Mesothelial cell of epicardium (in vitro differentiated cells): ENCODE measurements around the gene HACD2. TPM values are rescaled to one million over a fixed set of nuclear protein-coding genes. Genes with fewer than 3 reads are reported as not detected.

Experiments
- DNase-seq, 2 experiments: peaks; one replicate each; pipeline ENCODE4 v3.0.0; 2021; ENCODE audit warnings: low spot score in 2 of 2; ENCODE audit not compliant: unreplicated experiment in 2 of 2
- H3K27ac Mint-ChIP-seq: 2 replicates; pipeline ENCODE4 v1.8.0; 2021; ENCODE audit warnings: mixed read lengths
- H3K27me3 Mint-ChIP-seq: 2 replicates; pipeline ENCODE4 v1.8.0; 2021; ENCODE audit warnings: low read depth, mixed read lengths
- H3K36me3 Mint-ChIP-seq: 2 replicates; pipeline ENCODE4 v1.8.0; 2021; ENCODE audit warnings: mixed read lengths
- H3K4me1 Mint-ChIP-seq: 2 replicates; pipeline ENCODE4 v1.8.0; 2021; ENCODE audit warnings: mixed read lengths
- H3K4me3 Mint-ChIP-seq: 2 replicates; pipeline ENCODE4 v1.8.0; 2021; ENCODE audit warnings: mild to moderate bottlenecking, moderate library complexity, mixed read lengths
- H3K9me3 Mint-ChIP-seq: 2 replicates; pipeline ENCODE4 v1.8.0; 2021; ENCODE audit warnings: mixed read lengths
- total RNA-seq: library from RNA; stranded (reverse); gene quantifications from 3 replicates; pipeline ENCODE4 v1.2.1, GENCODE V29; 2021
- TF ChIP-seq, protein P1 (sequence below): fragments of 200-600 bp; sonication (generic); IDR thresholded peaks from one replicate; pipeline ENCODE4 v1.5.0; 2021; ENCODE audit warnings: antibody characterized with exemption; ENCODE audit not compliant: unreplicated experiment

The HACD2 gene
- total RNA-seq, 1 donor from 2014 or later: 22.9 TPM

DNA sequence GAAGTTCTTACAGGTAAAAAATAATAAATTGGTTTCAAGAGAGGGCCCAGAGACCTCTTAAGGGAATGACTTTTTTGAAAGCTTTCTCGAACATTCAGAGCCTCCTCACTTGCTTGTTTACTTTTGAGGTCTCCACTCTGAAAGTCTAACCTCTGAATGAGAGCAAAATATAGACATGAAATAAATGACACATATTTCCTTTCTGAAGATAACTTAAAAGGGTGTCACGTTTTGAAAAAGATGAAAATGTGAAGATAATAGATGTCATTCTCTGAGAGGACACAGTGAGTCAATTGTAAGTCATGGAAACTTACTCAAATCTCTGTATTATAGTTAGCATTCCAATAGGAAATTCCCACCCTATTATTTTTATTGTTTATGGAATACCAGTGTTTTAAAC is 44.6 kb downstream of the HACD2 start:
- no peaks in the 10 kb centered on the region for H3K27me3 Mint-ChIP-seq
- H3K4me1 Mint-ChIP-seq: peaks cover 16% of the 10 kb centered on the region
- TF ChIP-seq, protein P1, sequence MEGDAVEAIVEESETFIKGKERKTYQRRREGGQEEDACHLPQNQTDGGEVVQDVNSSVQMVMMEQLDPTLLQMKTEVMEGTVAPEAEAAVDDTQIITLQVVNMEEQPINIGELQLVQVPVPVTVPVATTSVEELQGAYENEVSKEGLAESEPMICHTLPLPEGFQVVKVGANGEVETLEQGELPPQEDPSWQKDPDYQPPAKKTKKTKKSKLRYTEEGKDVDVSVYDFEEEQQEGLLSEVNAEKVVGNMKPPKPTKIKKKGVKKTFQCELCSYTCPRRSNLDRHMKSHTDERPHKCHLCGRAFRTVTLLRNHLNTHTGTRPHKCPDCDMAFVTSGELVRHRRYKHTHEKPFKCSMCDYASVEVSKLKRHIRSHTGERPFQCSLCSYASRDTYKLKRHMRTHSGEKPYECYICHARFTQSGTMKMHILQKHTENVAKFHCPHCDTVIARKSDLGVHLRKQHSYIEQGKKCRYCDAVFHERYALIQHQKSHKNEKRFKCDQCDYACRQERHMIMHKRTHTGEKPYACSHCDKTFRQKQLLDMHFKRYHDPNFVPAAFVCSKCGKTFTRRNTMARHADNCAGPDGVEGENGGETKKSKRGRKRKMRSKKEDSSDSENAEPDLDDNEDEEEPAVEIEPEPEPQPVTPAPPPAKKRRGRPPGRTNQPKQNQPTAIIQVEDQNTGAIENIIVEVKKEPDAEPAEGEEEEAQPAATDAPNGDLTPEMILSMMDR: no peak
- no peaks in the 10 kb centered on the region for H3K9me3 Mint-ChIP-seq
- peaks cover 3% of the 10 kb centered on the region for H3K36me3 Mint-ChIP-seq
- H3K4me3 Mint-ChIP-seq: no peak overlapping the region
- no peak for DNase-seq
- H3K27ac Mint-ChIP-seq: no peak overlapping the region

DNA sequence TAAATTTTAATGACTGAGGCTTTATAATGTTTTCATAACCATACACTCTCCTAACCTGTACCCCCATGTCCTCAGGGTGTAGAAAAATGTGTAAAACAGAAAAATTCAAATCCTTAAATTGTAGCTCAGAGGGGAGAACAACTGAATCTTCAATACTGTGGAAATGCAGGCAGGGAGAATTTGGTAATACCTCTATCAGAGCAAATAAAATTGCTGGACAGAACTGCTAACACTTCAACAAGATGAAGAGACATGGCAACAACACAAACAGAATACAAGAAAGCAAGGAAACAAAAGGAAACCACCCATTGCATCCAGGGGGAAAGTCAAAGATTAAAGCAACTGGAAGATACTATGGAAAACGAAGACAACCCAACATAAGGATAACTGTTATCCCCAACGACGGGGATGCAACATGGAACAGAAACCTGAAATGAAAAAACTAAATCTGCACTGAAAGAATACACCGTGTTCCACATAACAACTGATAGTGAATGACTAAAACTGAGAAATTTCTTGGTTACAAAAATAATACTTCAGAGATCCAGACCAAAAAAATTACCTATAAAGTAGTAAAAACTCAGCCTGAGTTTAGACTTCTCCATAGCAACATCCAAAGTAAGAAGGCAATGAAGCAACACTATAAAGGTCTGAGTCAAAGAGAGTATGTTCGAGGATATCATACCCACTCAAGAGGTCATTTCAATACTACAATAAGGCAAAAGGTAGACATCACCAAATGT is 48.5 kb downstream of the HACD2 start:
- H3K9me3 Mint-ChIP-seq: no peaks in the 10 kb centered on the region
- no peaks in the 10 kb centered on the region for H3K27me3 Mint-ChIP-seq
- TF ChIP-seq, protein P1: no peak
- H3K36me3 Mint-ChIP-seq: peaks cover under 1% of the 10 kb centered on the region
- peaks cover 8% of the 10 kb centered on the region for H3K4me1 Mint-ChIP-seq
- H3K27ac Mint-ChIP-seq: no peak overlapping the region
- H3K4me3 Mint-ChIP-seq: no peak overlapping the region
- DNase-seq: no peak

DNA sequence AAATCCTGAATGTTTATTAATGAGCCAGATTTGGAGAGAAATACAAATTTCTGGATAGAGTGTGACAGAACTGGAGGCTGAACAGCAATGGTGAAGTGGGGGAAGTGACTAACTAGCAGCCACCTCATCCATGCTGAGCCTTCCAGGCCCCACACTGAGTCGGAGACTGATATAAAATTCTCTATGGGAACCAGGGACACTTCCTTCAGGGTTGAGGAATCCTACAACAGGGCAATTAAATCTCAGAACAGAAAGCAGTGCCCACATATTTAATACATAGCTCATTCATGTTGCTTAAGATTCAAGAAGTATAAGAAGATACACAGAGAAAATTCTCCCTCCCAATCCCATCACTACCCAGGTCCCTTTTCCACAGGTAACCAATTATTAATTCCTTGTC is 49.3 kb downstream of the HACD2 start:
- H3K4me3 Mint-ChIP-seq: no peak overlapping the region
- H3K36me3 Mint-ChIP-seq: no peaks in the 10 kb centered on the region
- DNase-seq: no peak
- no peaks in the 10 kb centered on the region for H3K27me3 Mint-ChIP-seq
- no peaks in the 10 kb centered on the region for H3K9me3 Mint-ChIP-seq
- no peak overlapping the region for H3K27ac Mint-ChIP-seq
- H3K4me1 Mint-ChIP-seq: peaks cover 6% of the 10 kb centered on the region
- TF ChIP-seq, protein P1: no peak

DNA sequence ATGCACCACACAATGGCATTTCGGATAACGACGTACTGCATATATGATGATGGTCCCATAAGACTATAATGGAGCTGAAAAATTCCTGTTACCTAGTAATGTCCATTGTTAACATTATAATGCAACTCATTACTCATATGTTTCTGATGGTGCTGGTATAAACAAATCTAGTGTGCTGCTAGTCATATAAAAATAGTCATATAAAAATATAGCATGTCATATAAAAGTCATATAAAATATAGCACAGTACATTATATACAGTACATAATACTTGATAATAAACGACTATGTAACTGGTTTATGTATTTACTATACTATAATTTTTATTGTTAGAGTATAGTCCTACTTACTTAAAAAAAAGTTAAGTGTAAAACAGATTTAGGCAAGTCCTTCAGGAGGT is 50.6 kb downstream of the HACD2 start:
- H3K4me3 Mint-ChIP-seq: no peak overlapping the region
- H3K27ac Mint-ChIP-seq: no peak overlapping the region
- TF ChIP-seq, protein P1: no peak

DNA sequence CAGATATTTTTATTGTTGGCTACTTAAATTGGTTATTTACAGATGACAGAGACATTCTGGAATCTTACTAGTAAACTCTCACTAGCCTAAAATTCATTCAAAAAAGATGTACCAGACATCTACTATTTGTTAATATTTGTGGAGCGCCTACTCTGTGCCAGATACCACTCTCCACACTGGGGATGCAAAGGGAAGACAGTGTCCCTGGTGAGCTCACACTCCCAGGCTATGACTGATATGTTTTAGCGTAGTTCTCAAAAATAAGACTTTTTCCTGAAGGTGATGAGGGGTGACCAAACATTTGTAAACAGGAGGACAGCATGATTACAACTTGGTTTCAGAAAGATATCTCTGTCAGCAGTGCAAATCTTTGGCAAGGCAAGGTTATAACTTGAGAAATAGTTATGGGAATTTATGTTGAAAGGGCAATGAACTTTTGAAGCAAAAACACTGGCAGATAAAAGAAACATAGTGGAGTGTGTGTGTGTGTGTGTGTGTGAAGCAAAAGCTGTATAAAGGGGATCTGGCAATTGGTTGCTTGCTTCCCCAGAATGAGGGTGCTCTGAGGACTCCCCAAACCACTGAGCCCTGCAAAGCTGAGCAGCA is 51.2 kb downstream of the HACD2 start:
- H3K27ac Mint-ChIP-seq: no peak overlapping the region
- H3K4me1 Mint-ChIP-seq: no peaks in the 10 kb centered on the region
- TF ChIP-seq, protein P1: no peak
- no peak overlapping the region for H3K4me3 Mint-ChIP-seq
- H3K36me3 Mint-ChIP-seq: no peaks in the 10 kb centered on the region
- no peak for DNase-seq
- no peaks in the 10 kb centered on the region for H3K27me3 Mint-ChIP-seq
- H3K9me3 Mint-ChIP-seq: no peaks in the 10 kb centered on the region

More for the DNA sequence above, 50.6 kb downstream of the HACD2 start:
- no peaks in the 10 kb centered on the region for H3K4me1 Mint-ChIP-seq
- no peaks in the 10 kb centered on the region for H3K36me3 Mint-ChIP-seq
- no peaks in the 10 kb centered on the region for H3K9me3 Mint-ChIP-seq
- DNase-seq: no peak
- H3K27me3 Mint-ChIP-seq: no peaks in the 10 kb centered on the region
